ENCODE measurements around the gene LPAR3. TPM values are rescaled to one million over a fixed set of nuclear protein-coding genes. Genes with fewer than 3 reads are reported as not detected.

Gene LPAR3
- polyA plus RNA-seq, 2 donors, result 4.0 to 5.2 TPM

GRCh38 chr1:84885469-84885868 is 7.5 kb downstream of the LPAR3 start:
- no peak overlapping the region for H3K4me3 ChIP-seq (ENCODE audit: low read depth in 1 of 2, low read length in 2 of 2)
- H3K27me3 ChIP-seq (ENCODE audit: control insufficient read depth in 1 of 2, insufficient read depth in 2 of 2, low read length in 2 of 2), result no peaks in the 10 kb centered on the region
- H3K36me3 ChIP-seq (ENCODE audit: control insufficient read depth in 2 of 2, insufficient read depth in 2 of 2, low read length in 1 of 2), result no peaks in the 10 kb centered on the region
- peaks cover 0 to 3% of the 10 kb centered on the region in 2 donors for H3K4me1 ChIP-seq (ENCODE audit: control insufficient read depth in 2 of 2, insufficient read depth in 2 of 2, low read length in 1 of 2)
- no peaks in the 10 kb centered on the region for H3K9me3 ChIP-seq (ENCODE audit: control insufficient read depth in 2 of 2, insufficient read depth in 1 of 2, low read depth in 1 of 2, low read length in 1 of 2)
- no peak overlapping the region for H3K27ac ChIP-seq (ENCODE audit: low read depth in 2 of 2, low read length in 1 of 2)
- 67 to 72% methylated on average over 2 of the region's 2 CpGs for WGBS, 2 donors

GRCh38 chr1:84884671-84885389 is 8.2 kb downstream of the LPAR3 start:
- Histone ChIP-seq H3K27me3 (ENCODE audit: control insufficient read depth in 1 of 2, insufficient read depth in 2 of 2, low read length in 2 of 2) (no peaks in the 10 kb centered on the region), H3K36me3 (ENCODE audit: control insufficient read depth in 2 of 2, insufficient read depth in 2 of 2, low read length in 1 of 2) (no peaks in the 10 kb centered on the region), H3K4me1 (ENCODE audit: control insufficient read depth in 2 of 2, insufficient read depth in 2 of 2, low read length in 1 of 2) (peaks cover 0 to 3% of the 10 kb centered on the region in 2 donors), H3K9me3 (ENCODE audit: control insufficient read depth in 2 of 2, insufficient read depth in 1 of 2, low read depth in 1 of 2, low read length in 1 of 2) (no peaks in the 10 kb centered on the region), H3K4me3 (ENCODE audit: low read depth in 1 of 2, low read length in 2 of 2) (no peak overlapping the region), H3K27ac (ENCODE audit: low read depth in 2 of 2, low read length in 1 of 2) (no peak overlapping the region)
- WGBS, 2 donors, result 53 to 74% methylated on average over 7 of the region's 7 CpGs

- Histone ChIP-seq H3K4me3 (ENCODE audit: low read depth in 1 of 2, low read length in 2 of 2) (no peak overlapping the region), H3K27me3 (ENCODE audit: control insufficient read depth in 1 of 2, insufficient read depth in 2 of 2, low read length in 2 of 2) (no peaks in the 10 kb centered on the region), H3K27ac (ENCODE audit: low read depth in 2 of 2, low read length in 1 of 2) (no peak overlapping the region), H3K4me1 (ENCODE audit: control insufficient read depth in 2 of 2, insufficient read depth in 2 of 2, low read length in 1 of 2) (no peaks in the 10 kb centered on the region), H3K9me3 (ENCODE audit: control insufficient read depth in 2 of 2, insufficient read depth in 1 of 2, low read depth in 1 of 2, low read length in 1 of 2) (no peaks in the 10 kb centered on the region), H3K36me3 (ENCODE audit: control insufficient read depth in 2 of 2, insufficient read depth in 2 of 2, low read length in 1 of 2) (no peaks in the 10 kb centered on the region)
Observed at GRCh38 chr1:84883286-84883685, 9.7 kb downstream of the LPAR3 start.

- no peaks in the 10 kb centered on the region for H3K36me3 ChIP-seq (ENCODE audit: control insufficient read depth in 2 of 2, insufficient read depth in 2 of 2, low read length in 1 of 2)
- 89 to 90% methylated on average over 4 of the region's 4 CpGs for WGBS, 2 donors
- peaks cover 0 to 3% of the 10 kb centered on the region in 2 donors for H3K9me3 ChIP-seq (ENCODE audit: control insufficient read depth in 2 of 2, insufficient read depth in 1 of 2, low read depth in 1 of 2, low read length in 1 of 2)
- no peaks in the 10 kb centered on the region for H3K4me1 ChIP-seq (ENCODE audit: control insufficient read depth in 2 of 2, insufficient read depth in 2 of 2, low read length in 1 of 2)
- no peak overlapping the region for H3K27ac ChIP-seq (ENCODE audit: low read depth in 2 of 2, low read length in 1 of 2)
- no peaks in the 10 kb centered on the region for H3K27me3 ChIP-seq (ENCODE audit: control insufficient read depth in 1 of 2, insufficient read depth in 2 of 2, low read length in 2 of 2)
- H3K4me3 ChIP-seq (ENCODE audit: low read depth in 1 of 2, low read length in 2 of 2), result no peak overlapping the region
Observed at GRCh38 chr1:84877592-84877991, 15.4 kb downstream of the LPAR3 start.

- Histone ChIP-seq H3K27me3 (ENCODE audit: control insufficient read depth in 1 of 2, insufficient read depth in 2 of 2, low read length in 2 of 2) (no peaks in the 10 kb centered on the region), H3K9me3 (ENCODE audit: control insufficient read depth in 2 of 2, insufficient read depth in 1 of 2, low read depth in 1 of 2, low read length in 1 of 2) (peaks cover 0 to 3% of the 10 kb centered on the region in 2 donors), H3K36me3 (ENCODE audit: control insufficient read depth in 2 of 2, insufficient read depth in 2 of 2, low read length in 1 of 2) (no peaks in the 10 kb centered on the region), H3K4me3 (ENCODE audit: low read depth in 1 of 2, low read length in 2 of 2) (no peak overlapping the region), H3K27ac (ENCODE audit: low read depth in 2 of 2, low read length in 1 of 2) (no peak overlapping the region), H3K4me1 (ENCODE audit: control insufficient read depth in 2 of 2, insufficient read depth in 2 of 2, low read length in 1 of 2) (no peaks in the 10 kb centered on the region)
- 84% methylated on average over 5 of the region's 5 CpGs for WGBS, 2 donors
Observed at GRCh38 chr1:84876353-84876752, 16.7 kb downstream of the LPAR3 start.

GRCh38 chr1:84873366-84873765 is 19.6 kb downstream of the LPAR3 start:
- Histone ChIP-seq H3K9me3 (ENCODE audit: control insufficient read depth in 2 of 2, insufficient read depth in 1 of 2, low read depth in 1 of 2, low read length in 1 of 2) (peaks cover 0 to 3% of the 10 kb centered on the region in 2 donors), H3K36me3 (ENCODE audit: control insufficient read depth in 2 of 2, insufficient read depth in 2 of 2, low read length in 1 of 2) (no peaks in the 10 kb centered on the region), H3K4me1 (ENCODE audit: control insufficient read depth in 2 of 2, insufficient read depth in 2 of 2, low read length in 1 of 2) (no peaks in the 10 kb centered on the region), H3K27ac (ENCODE audit: low read depth in 2 of 2, low read length in 1 of 2) (no peak overlapping the region), H3K4me3 (ENCODE audit: low read depth in 1 of 2, low read length in 2 of 2) (no peak overlapping the region), H3K27me3 (ENCODE audit: control insufficient read depth in 1 of 2, insufficient read depth in 2 of 2, low read length in 2 of 2) (no peaks in the 10 kb centered on the region)
- 86 to 92% methylated on average over 2 of the region's 2 CpGs for WGBS, 2 donors

- Histone ChIP-seq H3K9me3 (ENCODE audit: control insufficient read depth in 2 of 2, insufficient read depth in 1 of 2, low read depth in 1 of 2, low read length in 1 of 2) (peaks cover 0 to 3% of the 10 kb centered on the region in 2 donors), H3K36me3 (ENCODE audit: control insufficient read depth in 2 of 2, insufficient read depth in 2 of 2, low read length in 1 of 2) (no peaks in the 10 kb centered on the region), H3K4me1 (ENCODE audit: control insufficient read depth in 2 of 2, insufficient read depth in 2 of 2, low read length in 1 of 2) (no peaks in the 10 kb centered on the region), H3K4me3 (ENCODE audit: low read depth in 1 of 2, low read length in 2 of 2) (no peak overlapping the region), H3K27ac (ENCODE audit: low read depth in 2 of 2, low read length in 1 of 2) (no peak overlapping the region), H3K27me3 (ENCODE audit: control insufficient read depth in 1 of 2, insufficient read depth in 2 of 2, low read length in 2 of 2) (no peaks in the 10 kb centered on the region)
- 80% methylated on average over 9 of the region's 9 CpGs for WGBS, 2 donors
Observed at GRCh38 chr1:84872696-84873355, 20.2 kb downstream of the LPAR3 start.

- H3K4me1 ChIP-seq (ENCODE audit: control insufficient read depth in 2 of 2, insufficient read depth in 2 of 2, low read length in 1 of 2), result no peaks in the 10 kb centered on the region
- H3K36me3 ChIP-seq (ENCODE audit: control insufficient read depth in 2 of 2, insufficient read depth in 2 of 2, low read length in 1 of 2), result no peaks in the 10 kb centered on the region
- no peaks in the 10 kb centered on the region for H3K27me3 ChIP-seq (ENCODE audit: control insufficient read depth in 1 of 2, insufficient read depth in 2 of 2, low read length in 2 of 2)
- no peak overlapping the region for H3K27ac ChIP-seq (ENCODE audit: low read depth in 2 of 2, low read length in 1 of 2)
- H3K4me3 ChIP-seq (ENCODE audit: low read depth in 1 of 2, low read length in 2 of 2), result no peak overlapping the region
- peaks cover 0 to under 1% of the 10 kb centered on the region in 2 donors for H3K9me3 ChIP-seq (ENCODE audit: control insufficient read depth in 2 of 2, insufficient read depth in 1 of 2, low read depth in 1 of 2, low read length in 1 of 2)
Observed at GRCh38 chr1:84871181-84871580, 21.8 kb downstream of the LPAR3 start.

- Histone ChIP-seq H3K36me3 (ENCODE audit: control insufficient read depth in 2 of 2, insufficient read depth in 2 of 2, low read length in 1 of 2) (no peaks in the 10 kb centered on the region), H3K27me3 (ENCODE audit: control insufficient read depth in 1 of 2, insufficient read depth in 2 of 2, low read length in 2 of 2) (no peaks in the 10 kb centered on the region), H3K4me3 (ENCODE audit: low read depth in 1 of 2, low read length in 2 of 2) (no peak overlapping the region), H3K9me3 (ENCODE audit: control insufficient read depth in 2 of 2, insufficient read depth in 1 of 2, low read depth in 1 of 2, low read length in 1 of 2) (no peaks in the 10 kb centered on the region), H3K27ac (ENCODE audit: low read depth in 2 of 2, low read length in 1 of 2) (no peak overlapping the region), H3K4me1 (ENCODE audit: control insufficient read depth in 2 of 2, insufficient read depth in 2 of 2, low read length in 1 of 2) (no peaks in the 10 kb centered on the region)
- WGBS, 2 donors, result 58 to 64% methylated on average over 2 of the region's 2 CpGs
Observed at GRCh38 chr1:84870591-84870990, 22.4 kb downstream of the LPAR3 start.

GRCh38 chr1:84869720-84870119 is 23.3 kb downstream of the LPAR3 start:
- no peaks in the 10 kb centered on the region for H3K9me3 ChIP-seq (ENCODE audit: control insufficient read depth in 2 of 2, insufficient read depth in 1 of 2, low read depth in 1 of 2, low read length in 1 of 2)
- no peaks in the 10 kb centered on the region for H3K4me1 ChIP-seq (ENCODE audit: control insufficient read depth in 2 of 2, insufficient read depth in 2 of 2, low read length in 1 of 2)
- no peak overlapping the region for H3K27ac ChIP-seq (ENCODE audit: low read depth in 2 of 2, low read length in 1 of 2)
- H3K27me3 ChIP-seq (ENCODE audit: control insufficient read depth in 1 of 2, insufficient read depth in 2 of 2, low read length in 2 of 2), result no peaks in the 10 kb centered on the region
- 71 to 90% methylated on average over 1 of the region's 1 CpG for WGBS, 2 donors
- H3K36me3 ChIP-seq (ENCODE audit: control insufficient read depth in 2 of 2, insufficient read depth in 2 of 2, low read length in 1 of 2), result no peaks in the 10 kb centered on the region
- H3K4me3 ChIP-seq (ENCODE audit: low read depth in 1 of 2, low read length in 2 of 2), result no peak overlapping the region

All from esophagus (tissue), 2 donors.